GM12878 (cell line): ENCODE results near the gene EIF2D. TPM values are rescaled to one million over a fixed set of nuclear protein-coding genes. Genes with fewer than 3 reads are reported as not detected.

Experiments used
- ATAC-seq: fragments of 200-7000 bp; cut with Tn5 transposase; 3 replicates; pipeline ENCODE4 v1.9.1; 2020; ENCODE audit warnings: mild to moderate bottlenecking, moderate library complexity
- BruUV-seq: library from RNA; stranded (reverse); fragments of 400-500 nt; replicated peaks from 2 replicates; lab custom pipeline; 2021; lab: Mats Ljungman, UMichigan
- CTCF ChIA-PET: fragments of 300-600 bp; sonication (Branson Sonifier 250); formaldehyde crosslinking; extraction: SDS; loops from one replicate; lab custom pipeline; 2021; ENCODE audit warnings: inconsistent platforms; lab: Yijun Ruan, JAX
- POLR2A ChIA-PET: fragments of 350-600 bp; formaldehyde crosslinking; extraction: SDS; loops from one replicate; lab custom pipeline; 2021; ENCODE audit warnings: inconsistent platforms; lab: Charles Lee
- RAD21 ChIA-PET: fragments of 300-600 bp; sonication (Branson Sonifier 250); formaldehyde crosslinking; loops from one replicate; lab custom pipeline; 2023; ENCODE audit warnings: antibody characterized with exemption; ENCODE audit not compliant: unreplicated experiment; lab: Charles Lee
- SMC1A ChIA-PET: fragments of 300-600 bp; sonication (Branson Sonifier 250); formaldehyde crosslinking; loops from one replicate; lab custom pipeline; 2023; ENCODE audit not compliant: unreplicated experiment, uncharacterized antibody; lab: Charles Lee
- DNase-seq: peaks from one replicate; pipeline ENCODE4 v3.0.0-alpha.2; 2011; ENCODE audit warnings: low read depth, low spot score
- FAIRE-seq: peaks from 3 replicates; lab custom pipeline; 2011; peaks lifted over from hg19 to GRCh38; lab: Jason Lieb, UNC
- H2AFZ ChIP-seq: 2 replicates; pipeline ENCODE4 v1.6.0; 2011; ENCODE audit warnings: low read depth, low read length, control low read depth; ENCODE audit not compliant: control insufficient read depth
- H3K27ac ChIP-seq: 2 replicates; pipeline ENCODE4 v1.5.1; 2011; ENCODE audit warnings: control low read depth; ENCODE audit not compliant: control insufficient read depth, insufficient read depth
- H3K27me3 ChIP-seq, 2 experiments: replicated peaks in 1 of 2; 2 replicates each; pipeline versions ENCODE4 v1.6.0 to v1.6.1; 2011; ENCODE audit warnings: low read length in 1 of 2; ENCODE audit not compliant: control insufficient read depth in 2 of 2, insufficient read depth in 2 of 2
- H3K36me3 ChIP-seq, 2 experiments: 2 replicates each; pipeline ENCODE4 v1.5.1; 2011; ENCODE audit warnings: low read length in 1 of 2; ENCODE audit not compliant: control insufficient read depth in 2 of 2, insufficient read depth in 2 of 2
- H3K4me1 ChIP-seq: 2 replicates; pipeline ENCODE4 v1.6.1; 2011; ENCODE audit warnings: mild to moderate bottlenecking, low read length, moderate library complexity, mixed read lengths; ENCODE audit not compliant: control insufficient read depth, insufficient read depth
- H3K4me2 ChIP-seq: 2 replicates; pipeline ENCODE4 v1.6.0; 2011; ENCODE audit warnings: control low read depth; ENCODE audit not compliant: control insufficient read depth, insufficient read depth
- H3K4me3 ChIP-seq: fragments of 200-600 bp; sonication (generic); 2 replicates; pipeline ENCODE4 v1.5.1; 2016
- H3K79me2 ChIP-seq: 2 replicates; pipeline ENCODE4 v1.6.0; 2011; ENCODE audit warnings: low read length; ENCODE audit not compliant: control insufficient read depth, insufficient read depth
- H3K9ac ChIP-seq: 2 replicates; pipeline ENCODE4 v1.8.0; 2011; ENCODE audit warnings: low read length, control low read depth, mixed read lengths; ENCODE audit not compliant: control insufficient read depth, insufficient read depth
- H3K9me3 ChIP-seq: replicated peaks from 3 replicates; pipeline ENCODE4 v1.5.1; 2011; ENCODE audit warnings: mild to moderate bottlenecking, low read length; ENCODE audit not compliant: control insufficient read depth, insufficient read depth
- H4K20me1 ChIP-seq: 2 replicates; pipeline ENCODE4 v1.6.0; 2011; ENCODE audit not compliant: control insufficient read depth, insufficient read depth
- CHD2 ChIP-seq: IDR thresholded peaks from 2 replicates; pipeline ENCODE4 v1.6.1; 2011; ENCODE audit warnings: low read depth, low read length, improper control_type of control experiment, borderline replicate concordance
- NRF1 ChIP-seq: conservative IDR thresholded peaks from 2 replicates; pipeline ENCODE4 v1.6.1; 2011; ENCODE audit warnings: mild to moderate bottlenecking, low read depth, low read length, improper control_type of control experiment
- WGBS: methylation state at CpG from one replicate; pipeline ENCODE4 v1.1.6; 2016; ENCODE audit warnings: low lambda C conversion rate; ENCODE audit not compliant: insufficient replicate concordance, insufficient coverage; ENCODE audit errors: missing lambda C conversion rate; 5-methylcytosine and 5-hydroxymethylcytosine counted together
- in situ Hi-C: fragments of 300-500 bp; cut with MboI; formaldehyde crosslinking; loops from 9 replicates; pipeline ENCODE4 v1.14.3; 2018; ENCODE audit warnings: mixed read lengths
- intact Hi-C: fragments of 100-400 bp; cut with micrococcal nuclease; formaldehyde crosslinking; loops from one replicate; pipeline ENCODE4 v1.14.2; 2022; ENCODE audit not compliant: unreplicated experiment
- polyA plus RNA-seq, 11 experiments: library from polyadenylated mRNA; depleted of rRNA in 4 of 11; unstranded in 6 of 11; stranded (reverse) in 5 of 11; fragments of >200 nt; fragmentation: Nextera tagmentation in 4 of 11; fragmentation: Illumina TruSeq in 1 of 11; extraction: Ambion mirVana in 4 of 11; extraction: Trizol in 1 of 11; gene quantifications; 1 replicate in 1 of 11; 2 replicates in 10 of 11; pipeline versions ENCODE4 v1.2.1 to v1.2.3, GENCODE V29; 2011 to 2016; ENCODE audit warnings: inconsistent platforms in 2 of 11, missing spikeins in 2 of 11, low read depth in 1 of 11
- total RNA-seq, 4 experiments: library from RNA; depleted of rRNA in 3 of 4; stranded (reverse); fragments of >200 nt in 3 of 4; fragmentation: Illumina TruSeq in 1 of 4; extraction: Trizol in 1 of 4; gene quantifications; 2 replicates each; pipeline versions ENCODE4 v1.2.1 to v1.2.3, GENCODE V29; 2013 to 2021

The EIF2D gene
- total and polyA plus RNA-seq, 10 of the 15 experiments (the other 5 are each of a cell fraction or from before 2014, with no cell fraction given), result 65.2 to 133 (median 79.0) TPM

DNA sequence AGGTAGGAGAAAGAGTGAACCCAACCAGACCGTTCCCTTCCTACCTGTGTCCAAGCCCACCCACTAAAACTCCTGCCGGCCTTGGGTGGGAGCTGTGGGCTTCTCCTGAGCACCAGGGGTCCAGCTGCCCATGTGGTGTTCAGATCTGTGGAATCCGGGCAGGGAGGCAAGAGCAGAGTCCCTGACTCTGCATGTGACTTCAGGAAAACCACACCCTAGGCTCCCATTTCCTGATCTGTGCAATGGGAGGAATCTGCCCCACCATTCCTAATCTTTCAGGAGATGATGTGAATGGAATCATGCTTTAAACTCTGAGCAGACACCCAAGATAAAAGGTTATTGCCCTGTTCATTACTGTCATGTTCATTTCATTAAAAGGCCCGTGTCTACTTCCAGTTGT, 27.6 kb downstream of the EIF2D start:
- ChIA-PET POLR2A (interaction anchor here (1.5 to 2.0 kb wide), 4 partner anchors 9 to 79 kb away, joined by 3 to 7 read pairs (median 4); no protein-coding TSS in a partner anchor), SMC1A (interaction anchor here (0.7 to 15.4 kb wide), 8 partner anchors 22 to 108 kb away, joined by 3 to 476 read pairs (median 10); partner anchors contain the start of gene RASSF5), RAD21 (interaction anchor here (1.6 to 2.4 kb wide), 5 partner anchors 30 to 123 kb away, joined by 4 to 85 read pairs (median 19); no protein-coding TSS in a partner anchor), CTCF (interaction anchor here (0.7 to 15.7 kb wide), 20 partner anchors 9 to 398 kb away, joined by 3 to 440 read pairs (median 8); partner anchors contain the start of gene EIF2D)
- 74% methylated on average over 4 of the region's 4 CpGs for WGBS
- no peak overlapping the region for H2AFZ ChIP-seq
- in situ Hi-C loops (loop anchor here (5.0 kb wide), 2 partner anchors 37 to 97 kb away; no protein-coding TSS in a partner anchor), intact Hi-C loops (no loop called here)
- H3K9ac ChIP-seq, result no peak overlapping the region
- no peak overlapping the region for H3K27ac ChIP-seq
- H3K4me3 ChIP-seq, result no peak overlapping the region
- no TSS peak for BruUV-seq
- peaks cover 29% of the 10 kb centered on the region for H3K79me2 ChIP-seq
- H3K27me3 ChIP-seq, result no peaks in the 10 kb centered on the region
- ATAC-seq (no peak), DNase-seq (no peak), FAIRE-seq (no peak)
- no peaks in the 10 kb centered on the region for H3K9me3 ChIP-seq
- H3K4me1 ChIP-seq, result peaks cover 21% of the 10 kb centered on the region
- H4K20me1 ChIP-seq, result peaks cover 4% of the 10 kb centered on the region; the same call in 1 of the 2 replicates
- TF ChIP-seq CHD2, result no peak
- TF ChIP-seq NRF1, result no peak
- H3K36me3 ChIP-seq, result peaks cover 45 to 68% of the 10 kb centered on the region in 2 experiments
- no peak overlapping the region for H3K4me2 ChIP-seq
